Caco-2 (cell line): Measurements from ENCODE around the gene BRICD5. TPM values are rescaled to one million over a fixed set of nuclear protein-coding genes. Genes with fewer than 3 reads are reported as not detected.

Source experiments
- BruUV-seq: library from RNA; stranded (reverse); fragments of 400-500 nt; replicated peaks from 2 replicates; lab custom pipeline; 2021; lab: Mats Ljungman, UMichigan
- CTCF ChIA-PET: fragments of 300-600 bp; sonication (Branson Sonifier 250); formaldehyde crosslinking; loops from one replicate; lab custom pipeline; 2022; ENCODE audit warnings: antibody characterized with exemption; lab: Charles Lee
- POLR2A ChIA-PET: fragments of 300-600 bp; sonication (Branson Sonifier 250); formaldehyde crosslinking; loops from one replicate; lab custom pipeline; 2022; ENCODE audit warnings: antibody characterized with exemption; lab: Charles Lee
- DNase-seq, 2 experiments: peaks; one replicate each; pipeline versions ENCODE4 v3.0.0 to v3.0.0-alpha.2; 2020 to 2022
- H3K27me3 ChIP-seq: replicated peaks from 2 replicates; pipeline ENCODE4 v1.6.0; 2011; ENCODE audit warnings: low read length; ENCODE audit not compliant: control insufficient read depth, insufficient read depth
- H3K36me3 ChIP-seq: 2 replicates; pipeline ENCODE4 v1.5.1; 2011; ENCODE audit warnings: low read length; ENCODE audit not compliant: control insufficient read depth, insufficient read depth
- H3K4me1 ChIP-seq: fragments of 250-450 bp; sonication (Bioruptor Pico); 2 replicates; pipeline ENCODE4 v1.5.1; 2020; ENCODE audit warnings: mild to moderate bottlenecking
- H3K4me3 ChIP-seq: 2 replicates; pipeline ENCODE4 v1.5.1; 2011; ENCODE audit warnings: low read depth, mild to moderate bottlenecking, control low read depth, low read length
- H3K9me3 ChIP-seq: fragments of 250-450 bp; sonication (Bioruptor Pico); 2 replicates; pipeline ENCODE4 v1.5.1; 2020; ENCODE audit warnings: mild to moderate bottlenecking, moderate library complexity
- H3K27ac Mint-ChIP-seq: one replicate; pipeline ENCODE4 v1.8.0; 2022; ENCODE audit warnings: mixed read lengths; ENCODE audit not compliant: unreplicated experiment
- H3K27me3 Mint-ChIP-seq: one replicate; pipeline ENCODE4 v1.8.0; 2022; ENCODE audit warnings: mixed read lengths; ENCODE audit not compliant: insufficient read depth, unreplicated experiment
- H3K36me3 Mint-ChIP-seq: one replicate; pipeline ENCODE4 v1.8.0; 2022; ENCODE audit warnings: mild to moderate bottlenecking, mixed read lengths; ENCODE audit not compliant: insufficient read depth, unreplicated experiment
- H3K4me1 Mint-ChIP-seq: one replicate; pipeline ENCODE4 v1.8.0; 2022; ENCODE audit warnings: low read depth, mixed read lengths; ENCODE audit not compliant: unreplicated experiment
- H3K4me3 Mint-ChIP-seq: one replicate; pipeline ENCODE4 v1.8.0; 2022; ENCODE audit warnings: mild to moderate bottlenecking, moderate library complexity, mixed read lengths; ENCODE audit not compliant: unreplicated experiment
- H3K9me3 Mint-ChIP-seq: one replicate; pipeline ENCODE4 v1.8.0; 2022; ENCODE audit warnings: mixed read lengths; ENCODE audit not compliant: unreplicated experiment
- intact Hi-C: fragments of 100-400 bp; cut with micrococcal nuclease; formaldehyde crosslinking; loops from one replicate; pipeline ENCODE4 v1.10.0; 2022; ENCODE audit not compliant: unreplicated experiment
- total RNA-seq: library from RNA; stranded (reverse); gene quantifications from 2 replicates; pipeline ENCODE4 v1.2.3, GENCODE V29; 2022
- TF ChIP-seq, protein P1 (sequence below), 2 experiments: fragments of 200-600 bp in 1 of 2; IDR thresholded peaks; 1 replicate in 1 of 2; 2 replicates in 1 of 2; pipeline versions ENCODE4 v1.5.1 to v1.8.0; 2011 to 2022; ENCODE audit warnings: antibody characterized with exemption in 1 of 2, control low read depth in 1 of 2, inconsistent platforms in 1 of 2, low read depth in 1 of 2, low read length in 1 of 2, mild to moderate bottlenecking in 1 of 2, moderate library complexity in 1 of 2; ENCODE audit not compliant: insufficient read depth in 1 of 2, severe bottlenecking in 1 of 2, unreplicated experiment in 1 of 2

The BRICD5 gene
- total RNA-seq, 1 experiment from 2014 or later: 10.0 TPM

DNA sequence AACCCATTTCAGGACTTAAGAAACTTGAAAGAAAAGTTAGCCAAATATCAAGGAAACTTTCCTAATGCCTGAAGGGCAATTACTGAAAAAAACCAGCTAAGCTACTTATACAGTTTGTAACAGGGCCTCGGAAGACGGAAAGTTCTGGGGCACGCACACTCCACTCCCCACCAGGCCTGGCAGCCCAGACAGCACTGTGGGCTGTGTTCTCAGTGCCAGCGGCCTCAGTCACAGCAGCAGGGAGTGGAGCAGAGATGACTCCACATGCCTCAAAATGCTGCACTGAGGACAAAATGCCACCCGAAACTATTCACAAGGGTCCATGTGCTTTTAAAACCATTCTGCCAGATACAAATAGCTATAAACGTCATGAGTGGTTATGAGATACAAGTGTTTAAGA lies 47.1 kb upstream of the BRICD5 start:
- CTCF ChIA-PET: no interaction called here
- Histone ChIP-seq H3K27me3 (no peaks in the 10 kb centered on the region), H3K4me1 (no peaks in the 10 kb centered on the region), H3K36me3 (peaks cover 2% of the 10 kb centered on the region; the same call in 1 of the 2 replicates), H3K4me3 (no peak overlapping the region), H3K9me3 (no peaks in the 10 kb centered on the region)
- TF ChIP-seq, protein P1, sequence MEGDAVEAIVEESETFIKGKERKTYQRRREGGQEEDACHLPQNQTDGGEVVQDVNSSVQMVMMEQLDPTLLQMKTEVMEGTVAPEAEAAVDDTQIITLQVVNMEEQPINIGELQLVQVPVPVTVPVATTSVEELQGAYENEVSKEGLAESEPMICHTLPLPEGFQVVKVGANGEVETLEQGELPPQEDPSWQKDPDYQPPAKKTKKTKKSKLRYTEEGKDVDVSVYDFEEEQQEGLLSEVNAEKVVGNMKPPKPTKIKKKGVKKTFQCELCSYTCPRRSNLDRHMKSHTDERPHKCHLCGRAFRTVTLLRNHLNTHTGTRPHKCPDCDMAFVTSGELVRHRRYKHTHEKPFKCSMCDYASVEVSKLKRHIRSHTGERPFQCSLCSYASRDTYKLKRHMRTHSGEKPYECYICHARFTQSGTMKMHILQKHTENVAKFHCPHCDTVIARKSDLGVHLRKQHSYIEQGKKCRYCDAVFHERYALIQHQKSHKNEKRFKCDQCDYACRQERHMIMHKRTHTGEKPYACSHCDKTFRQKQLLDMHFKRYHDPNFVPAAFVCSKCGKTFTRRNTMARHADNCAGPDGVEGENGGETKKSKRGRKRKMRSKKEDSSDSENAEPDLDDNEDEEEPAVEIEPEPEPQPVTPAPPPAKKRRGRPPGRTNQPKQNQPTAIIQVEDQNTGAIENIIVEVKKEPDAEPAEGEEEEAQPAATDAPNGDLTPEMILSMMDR (IDR thresholded peaks at IDR 0.05; ENCODE audit: insufficient read depth in 1 of 2, low read depth in 1 of 2, low read length in 1 of 2, severe bottlenecking in 1 of 2, unreplicated experiment in 1 of 2): no peak
- intact Hi-C loops: no loop called here
- Mint-ChIP-seq H3K36me3 (peaks cover 98% of the 10 kb centered on the region), H3K27me3 (no peaks in the 10 kb centered on the region), H3K4me3 (no peak overlapping the region), H3K4me1 (peaks cover 5% of the 10 kb centered on the region), H3K27ac (no peak overlapping the region), H3K9me3 (no peaks in the 10 kb centered on the region)
- POLR2A ChIA-PET: interaction anchor here (1.2 kb wide), 1 partner anchor 11 kb away, joined by 3 read pairs; no protein-coding TSS in a partner anchor
- no TSS peak for BruUV-seq
- no peak for DNase-seq

DNA sequence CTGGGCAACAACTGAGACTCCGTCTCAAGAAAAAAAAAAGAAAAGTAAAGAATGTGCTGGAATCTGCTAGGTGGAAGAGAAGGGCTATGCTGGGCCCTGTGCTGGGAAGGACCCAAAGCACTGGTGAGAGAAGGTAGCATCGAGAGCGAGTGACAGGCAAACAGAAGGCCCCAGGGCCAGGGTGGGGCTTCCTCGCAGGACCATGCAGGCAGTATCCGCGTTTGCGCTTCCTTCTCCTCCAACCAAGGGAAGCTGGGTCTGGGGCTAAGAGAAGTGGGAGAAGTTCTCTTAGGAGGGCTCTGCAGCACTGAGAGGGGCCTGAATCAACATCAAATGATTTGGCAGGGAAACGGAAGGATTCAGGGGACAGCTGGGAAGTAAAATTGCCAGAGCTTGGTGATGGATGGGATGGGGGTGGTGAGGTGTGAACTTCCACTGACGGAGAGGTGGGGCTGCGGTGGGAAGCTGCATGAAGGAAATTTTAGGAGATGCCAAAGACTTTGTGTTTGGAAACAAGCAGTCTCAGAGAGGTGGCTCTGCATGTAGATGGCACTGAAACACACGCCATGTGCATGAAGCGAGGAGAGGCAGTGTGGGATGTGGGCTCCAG lies 46.0 kb upstream of the BRICD5 start:
- Mint-ChIP-seq H3K4me1 (peaks cover 7% of the 10 kb centered on the region), H3K27ac (no peak overlapping the region), H3K36me3 (peaks cover 99% of the 10 kb centered on the region), H3K9me3 (no peaks in the 10 kb centered on the region), H3K27me3 (no peaks in the 10 kb centered on the region), H3K4me3 (no peak overlapping the region)
- peaks cover 6% of the 10 kb centered on the region for H3K4me1 ChIP-seq
- BruUV-seq: no TSS peak
- no peak overlapping the region for H3K4me3 ChIP-seq
- ChIA-PET CTCF (no interaction called here), POLR2A (no interaction called here)
- no peak for DNase-seq
- H3K36me3 ChIP-seq: peaks cover 2% of the 10 kb centered on the region; the same call in 1 of the 2 replicates
- intact Hi-C loops: no loop called here
- H3K27me3 ChIP-seq: no peaks in the 10 kb centered on the region
- no peaks in the 10 kb centered on the region for H3K9me3 ChIP-seq
- TF ChIP-seq, protein P1 (IDR thresholded peaks at IDR 0.05; ENCODE audit: insufficient read depth in 1 of 2, low read depth in 1 of 2, low read length in 1 of 2, severe bottlenecking in 1 of 2, unreplicated experiment in 1 of 2): no peak

DNA sequence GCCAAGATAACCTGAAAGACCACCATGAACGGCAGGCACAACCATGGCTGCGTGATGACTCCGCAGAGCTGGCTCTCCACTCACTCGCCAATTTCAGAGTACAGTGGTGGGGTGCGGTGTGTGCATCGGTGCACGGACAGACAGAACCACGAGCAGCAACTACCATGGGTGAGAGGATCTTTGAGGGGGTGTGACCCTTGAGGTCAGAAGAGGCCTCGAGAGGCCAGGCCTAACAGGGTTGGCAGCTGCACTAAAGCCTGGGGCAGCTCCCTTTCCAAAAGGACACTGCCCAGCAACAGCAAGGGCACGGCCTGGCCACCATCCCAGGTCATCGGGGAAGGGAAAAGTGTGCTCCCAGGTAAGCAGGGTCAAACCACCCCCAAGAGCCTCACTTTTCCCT lies 42.6 kb upstream of the BRICD5 start:
- H3K36me3 Mint-ChIP-seq: peaks cover 98% of the 10 kb centered on the region
- POLR2A ChIA-PET: no interaction called here
- Histone ChIP-seq H3K9me3 (no peaks in the 10 kb centered on the region), H3K27me3 (no peaks in the 10 kb centered on the region), H3K36me3 (peaks cover 2% of the 10 kb centered on the region; the same call in 1 of the 2 replicates), H3K4me1 (peaks cover 7% of the 10 kb centered on the region), H3K4me3 (no peak overlapping the region)
- CTCF ChIA-PET: interaction anchor here (0.7 to 2.2 kb wide), 2 partner anchors 57 to 58 kb away, joined by 4 to 29 read pairs; partner anchors contain the start of gene CASKIN1
- BruUV-seq: no TSS peak
- peaks cover 7% of the 10 kb centered on the region for H3K4me1 Mint-ChIP-seq
- peak overlapping the region; percentile 25 for H3K27ac Mint-ChIP-seq
- no peak for DNase-seq
- no peaks in the 10 kb centered on the region for H3K27me3 Mint-ChIP-seq
- no peaks in the 10 kb centered on the region for H3K9me3 Mint-ChIP-seq
- H3K4me3 Mint-ChIP-seq: no peak overlapping the region
- intact Hi-C loops: loop anchor here (2.0 kb wide), 1 partner anchor 58 kb away; no protein-coding TSS in a partner anchor
- TF ChIP-seq, protein P1 (IDR thresholded peaks at IDR 0.05; ENCODE audit: insufficient read depth in 1 of 2, low read depth in 1 of 2, low read length in 1 of 2, severe bottlenecking in 1 of 2, unreplicated experiment in 1 of 2): no peak
